GM12878 (cell line): ENCODE results near the gene EMP2. TPM values are rescaled to one million over a fixed set of nuclear protein-coding genes. Genes with fewer than 3 reads are reported as not detected.

Experiments used
- ATAC-seq: fragments of 200-7000 bp; cut with Tn5 transposase; 3 replicates; pipeline ENCODE4 v1.9.1; 2020; ENCODE audit warnings: mild to moderate bottlenecking, moderate library complexity
- BruUV-seq: library from RNA; stranded (reverse); fragments of 400-500 nt; replicated peaks from 2 replicates; lab custom pipeline; 2021; lab: Mats Ljungman, UMichigan
- CTCF ChIA-PET: fragments of 300-600 bp; sonication (Branson Sonifier 250); formaldehyde crosslinking; extraction: SDS; loops from one replicate; lab custom pipeline; 2021; ENCODE audit warnings: inconsistent platforms; lab: Yijun Ruan, JAX
- POLR2A ChIA-PET: fragments of 350-600 bp; formaldehyde crosslinking; extraction: SDS; loops from one replicate; lab custom pipeline; 2021; ENCODE audit warnings: inconsistent platforms; lab: Charles Lee
- RAD21 ChIA-PET: fragments of 300-600 bp; sonication (Branson Sonifier 250); formaldehyde crosslinking; loops from one replicate; lab custom pipeline; 2023; ENCODE audit warnings: antibody characterized with exemption; ENCODE audit not compliant: unreplicated experiment; lab: Charles Lee
- SMC1A ChIA-PET: fragments of 300-600 bp; sonication (Branson Sonifier 250); formaldehyde crosslinking; loops from one replicate; lab custom pipeline; 2023; ENCODE audit not compliant: unreplicated experiment, uncharacterized antibody; lab: Charles Lee
- DNase-seq: peaks from one replicate; pipeline ENCODE4 v3.0.0-alpha.2; 2011; ENCODE audit warnings: low read depth, low spot score
- FAIRE-seq: peaks from 3 replicates; lab custom pipeline; 2011; peaks lifted over from hg19 to GRCh38; lab: Jason Lieb, UNC
- H2AFZ ChIP-seq: 2 replicates; pipeline ENCODE4 v1.6.0; 2011; ENCODE audit warnings: low read depth, low read length, control low read depth; ENCODE audit not compliant: control insufficient read depth
- H3K27ac ChIP-seq: 2 replicates; pipeline ENCODE4 v1.5.1; 2011; ENCODE audit warnings: control low read depth; ENCODE audit not compliant: control insufficient read depth, insufficient read depth
- H3K27me3 ChIP-seq, 2 experiments: replicated peaks in 1 of 2; 2 replicates each; pipeline versions ENCODE4 v1.6.0 to v1.6.1; 2011; ENCODE audit warnings: low read length in 1 of 2; ENCODE audit not compliant: control insufficient read depth in 2 of 2, insufficient read depth in 2 of 2
- H3K36me3 ChIP-seq, 2 experiments: 2 replicates each; pipeline ENCODE4 v1.5.1; 2011; ENCODE audit warnings: low read length in 1 of 2; ENCODE audit not compliant: control insufficient read depth in 2 of 2, insufficient read depth in 2 of 2
- H3K4me1 ChIP-seq: 2 replicates; pipeline ENCODE4 v1.6.1; 2011; ENCODE audit warnings: mild to moderate bottlenecking, low read length, moderate library complexity, mixed read lengths; ENCODE audit not compliant: control insufficient read depth, insufficient read depth
- H3K4me2 ChIP-seq: 2 replicates; pipeline ENCODE4 v1.6.0; 2011; ENCODE audit warnings: control low read depth; ENCODE audit not compliant: control insufficient read depth, insufficient read depth
- H3K4me3 ChIP-seq: fragments of 200-600 bp; sonication (generic); 2 replicates; pipeline ENCODE4 v1.5.1; 2016
- H3K79me2 ChIP-seq: 2 replicates; pipeline ENCODE4 v1.6.0; 2011; ENCODE audit warnings: low read length; ENCODE audit not compliant: control insufficient read depth, insufficient read depth
- H3K9ac ChIP-seq: 2 replicates; pipeline ENCODE4 v1.8.0; 2011; ENCODE audit warnings: low read length, control low read depth, mixed read lengths; ENCODE audit not compliant: control insufficient read depth, insufficient read depth
- H3K9me3 ChIP-seq: replicated peaks from 3 replicates; pipeline ENCODE4 v1.5.1; 2011; ENCODE audit warnings: mild to moderate bottlenecking, low read length; ENCODE audit not compliant: control insufficient read depth, insufficient read depth
- H4K20me1 ChIP-seq: 2 replicates; pipeline ENCODE4 v1.6.0; 2011; ENCODE audit not compliant: control insufficient read depth, insufficient read depth
- BHLHE40 ChIP-seq, 2 experiments: fragments of 450-650 bp in 1 of 2; IDR thresholded peaks; 2 replicates each; pipeline ENCODE4 v1.6.1; 2011 to 2017; ENCODE audit warnings: low read depth in 2 of 2, borderline replicate concordance in 1 of 2, improper control_type of control experiment in 1 of 2, low read length in 1 of 2, mild to moderate bottlenecking in 1 of 2
- CEBPZ ChIP-seq: fragments of 150-350 bp; IDR thresholded peaks from 2 replicates; pipeline ENCODE4 v1.6.1; 2016; ENCODE audit warnings: low read depth, low read length
- E2F8 ChIP-seq: fragments of 450-650 bp; IDR thresholded peaks from 2 replicates; pipeline ENCODE4 v1.6.1; 2018; ENCODE audit warnings: mild to moderate bottlenecking, low read depth, moderate library complexity; ENCODE audit not compliant: partially characterized antibody
- EZH2 ChIP-seq: IDR thresholded peaks from 2 replicates; pipeline ENCODE4 v1.6.1; 2012; ENCODE audit warnings: low read depth, mild to moderate bottlenecking, control low read depth, inconsistent platforms, low read length, borderline replicate concordance; ENCODE audit not compliant: control insufficient read depth
- FOS ChIP-seq: IDR thresholded peaks from 3 replicates; pipeline ENCODE4 v1.6.1; 2011; ENCODE audit warnings: borderline replicate concordance; ENCODE audit not compliant: insufficient read length; ENCODE audit errors: extremely low read depth
- GABPA ChIP-seq: IDR thresholded peaks from 2 replicates; pipeline ENCODE4 v1.6.1; 2014; ENCODE audit warnings: antibody characterized with exemption, low read depth, mild to moderate bottlenecking, inconsistent platforms
- HDAC6 ChIP-seq: fragments of 200-600 bp; sonication (generic); IDR thresholded peaks from one replicate; pipeline ENCODE4 v1.8.0; 2017; ENCODE audit warnings: antibody characterized with exemption; ENCODE audit not compliant: unreplicated experiment
- MYC ChIP-seq: IDR thresholded peaks from 2 replicates; pipeline ENCODE4 v1.6.1; 2011; ENCODE audit warnings: mild to moderate bottlenecking, low read length, moderate library complexity, inconsistent platforms; ENCODE audit not compliant: insufficient read depth, insufficient replicate concordance, insufficient read length, severe bottlenecking
- PAX5 ChIP-seq: IDR thresholded peaks from 2 replicates; pipeline ENCODE4 v1.6.1; 2011; ENCODE audit warnings: low read depth, low read length, borderline replicate concordance
- PAX8 ChIP-seq: fragments of 450-650 bp; IDR thresholded peaks from 2 replicates; pipeline ENCODE4 v1.6.1; 2017; ENCODE audit warnings: mild to moderate bottlenecking, moderate library complexity
- POLR2AphosphoS5 ChIP-seq: IDR thresholded peaks from 2 replicates; pipeline ENCODE4 v1.6.1; 2011; ENCODE audit warnings: mild to moderate bottlenecking, low read length, inconsistent platforms
- STAT1 ChIP-seq: fragments of 450-650 bp; conservative IDR thresholded peaks from 2 replicates; pipeline ENCODE4 v1.6.1; 2014; ENCODE audit warnings: antibody characterized with exemption, mild to moderate bottlenecking
- WGBS: methylation state at CpG from one replicate; pipeline ENCODE4 v1.1.6; 2016; ENCODE audit warnings: low lambda C conversion rate; ENCODE audit not compliant: insufficient replicate concordance, insufficient coverage; ENCODE audit errors: missing lambda C conversion rate; 5-methylcytosine and 5-hydroxymethylcytosine counted together
- in situ Hi-C: fragments of 300-500 bp; cut with MboI; formaldehyde crosslinking; loops from 9 replicates; pipeline ENCODE4 v1.14.3; 2018; ENCODE audit warnings: mixed read lengths
- intact Hi-C: fragments of 100-400 bp; cut with micrococcal nuclease; formaldehyde crosslinking; loops from one replicate; pipeline ENCODE4 v1.14.2; 2022; ENCODE audit not compliant: unreplicated experiment
- polyA plus RNA-seq, 11 experiments: library from polyadenylated mRNA; depleted of rRNA in 4 of 11; unstranded in 6 of 11; stranded (reverse) in 5 of 11; fragments of >200 nt; fragmentation: Nextera tagmentation in 4 of 11; fragmentation: Illumina TruSeq in 1 of 11; extraction: Ambion mirVana in 4 of 11; extraction: Trizol in 1 of 11; gene quantifications; 1 replicate in 1 of 11; 2 replicates in 10 of 11; pipeline versions ENCODE4 v1.2.1 to v1.2.3, GENCODE V29; 2011 to 2016; ENCODE audit warnings: inconsistent platforms in 2 of 11, missing spikeins in 2 of 11, low read depth in 1 of 11
- total RNA-seq, 4 experiments: library from RNA; depleted of rRNA in 3 of 4; stranded (reverse); fragments of >200 nt in 3 of 4; fragmentation: Illumina TruSeq in 1 of 4; extraction: Trizol in 1 of 4; gene quantifications; 2 replicates each; pipeline versions ENCODE4 v1.2.1 to v1.2.3, GENCODE V29; 2013 to 2021

EMP2 gene
- total and polyA plus RNA-seq, 10 of the 15 experiments (the other 5 are each of a cell fraction or from before 2014, with no cell fraction given) = 0.41 to 10.4 (median 3.8) TPM

DNA sequence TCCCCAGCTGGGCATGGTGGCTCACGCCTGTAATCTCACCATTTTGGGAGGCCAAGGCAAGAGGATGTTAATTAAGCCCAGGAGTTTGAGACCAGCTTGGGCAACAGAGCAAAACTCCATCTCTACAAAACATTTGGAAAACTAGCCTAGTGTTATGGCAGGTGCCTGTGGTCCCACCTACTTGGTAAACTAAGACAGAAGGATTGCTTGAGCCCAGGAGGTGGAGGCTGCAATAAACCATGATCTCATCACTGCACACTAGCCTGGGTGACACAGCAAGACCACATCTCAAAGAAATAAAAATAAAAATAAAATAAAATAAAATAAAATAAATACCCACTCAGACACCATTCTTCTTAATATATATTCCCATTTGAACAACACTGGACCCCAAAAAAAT, 32.0 kb downstream of the EMP2 start:
- peaks cover 3% of the 10 kb centered on the region; the same call in 1 of the 3 replicates for H3K9me3 ChIP-seq
- no peaks in the 10 kb centered on the region for H3K79me2 ChIP-seq
- DNase-seq (no peak), FAIRE-seq (no peak), ATAC-seq (no peak)
- TF ChIP-seq HDAC6 (no peak), CEBPZ (no peak), FOS (no peak), BHLHE40 (IDR thresholded peaks at IDR 0.05; ENCODE audit: borderline replicate concordance in 1 of 2, low read depth in 2 of 2, low read length in 1 of 2) (no peak), STAT1 (no peak), EZH2 (no peak), POLR2AphosphoS5 (no peak), E2F8 (no peak), PAX5 (no peak), GABPA (no peak), MYC (no peak), PAX8 (no peak)
- H4K20me1 ChIP-seq = no peaks in the 10 kb centered on the region
- H3K27ac ChIP-seq = no peak overlapping the region
- H3K9ac ChIP-seq = no peak overlapping the region
- no peaks in the 10 kb centered on the region for H3K36me3 ChIP-seq
- H3K4me1 ChIP-seq = peaks cover 6% of the 10 kb centered on the region
- ChIA-PET SMC1A (no interaction called here), RAD21 (no interaction called here), POLR2A (no interaction called here), CTCF (interaction anchor here (0.6 kb wide), 1 partner anchor 38 kb away, joined by 3 read pairs; no protein-coding TSS in a partner anchor)
- in situ Hi-C loops (no loop called here), intact Hi-C loops (no loop called here)
- no peaks in the 10 kb centered on the region; a peak in 1 of 4 replicates for H3K27me3 ChIP-seq
- WGBS = 73% methylated on average over 1 of the region's 1 CpG
- BruUV-seq = no TSS peak
- no peak overlapping the region for H3K4me2 ChIP-seq
- no peak overlapping the region for H2AFZ ChIP-seq
- H3K4me3 ChIP-seq = no peak overlapping the region
